Thyroid gland (tissue), 4 donors: ENCODE data around the gene CPA5.

Source experiments
- CTCF ChIP-seq, 6 experiments: fragments of 200-600 bp in 3 of 6; fragments of 450-650 bp in 3 of 6; sonication (generic) in 3 of 6; IDR thresholded peaks; one replicate each; pipeline ENCODE4 v1.5.1; 2016 to 2019; ENCODE audit warnings: antibody characterized with exemption in 6 of 6, mild to moderate bottlenecking in 2 of 6, inconsistent platforms in 1 of 6, moderate library complexity in 1 of 6
- POLR2A ChIP-seq, 2 donors: fragments of 450-650 bp; IDR thresholded peaks; one replicate each; pipeline ENCODE4 v1.6.1; 2017; ENCODE audit warnings: antibody characterized with exemption in 2 of 2, mild to moderate bottlenecking in 2 of 2, moderate library complexity in 1 of 2

DNA sequence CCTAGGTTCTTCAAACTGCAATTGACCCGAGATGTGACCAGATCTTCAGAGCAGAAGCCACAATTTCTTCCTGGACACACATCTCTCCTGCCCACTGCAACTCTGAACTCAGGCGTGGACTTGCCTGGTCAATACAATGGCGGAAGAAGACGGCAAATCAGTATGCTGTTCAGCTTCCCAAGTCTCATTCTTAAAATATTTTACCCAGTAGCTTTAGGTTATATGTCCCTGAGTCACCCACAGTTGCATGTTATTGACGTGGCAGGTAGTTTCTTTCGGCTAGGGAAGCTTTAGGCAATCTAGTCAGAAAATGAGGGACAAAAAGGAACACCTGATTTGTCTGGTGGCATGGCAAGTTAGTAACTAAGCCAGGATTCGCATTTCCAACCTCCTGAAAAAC is 73.7 kb downstream of the CPA5 start:
- TF ChIP-seq POLR2A (IDR thresholded peaks at IDR 0.05): no peak
- TF ChIP-seq CTCF (IDR thresholded peaks at IDR 0.05): no peak
